ENCODE results near the gene TTC21A.
"Not testable (repeated sequence)": the region's sequence is repeated elsewhere in the genome, so short reads cannot be mapped to it uniquely, and the experiment has no call there.

Gene TTC21A

GRCh38 chr3:39168156-39168780 lies 60.8 kb downstream of the TTC21A start:
- Histone ChIP-seq H3K79me2 (ENCODE audit: insufficient read depth, low read length) (no peaks in the 10 kb centered on the region), H3K27me3 (ENCODE audit: insufficient read depth, low read length, poor library complexity) (peaks cover 7% of the 10 kb centered on the region), H3K4me2 (ENCODE audit: insufficient read depth, low read length) (no peak overlapping the region), H3K36me3 (ENCODE audit: insufficient read depth, low read length) (no peaks in the 10 kb centered on the region), H3K27ac (ENCODE audit: low read length) (no peak overlapping the region), H3K9me3 (ENCODE audit: insufficient read depth, low read length, severe bottlenecking) (no peaks in the 10 kb centered on the region), H3K9ac (ENCODE audit: low read depth, low read length) (no peak overlapping the region), H3K4me3 (ENCODE audit: low read depth in 1 of 2, low read length in 2 of 2) (no peak overlapping the region), H3K4me1 (ENCODE audit: insufficient read depth, low read length) (no peaks in the 10 kb centered on the region), H4K20me1 (ENCODE audit: insufficient read depth, low read length) (no peaks in the 10 kb centered on the region), H2AFZ (ENCODE audit: low read depth, low read length) (no peak overlapping the region)
- TF ChIP-seq EZH2 (IDR thresholded peaks at IDR 0.05; ENCODE audit: borderline replicate concordance, low read depth, low read length, severe bottlenecking) = no peak
- no peak for ATAC-seq (ENCODE audit: insufficient read depth, low read depth)
- DNase-seq = no peak

- ATAC-seq (ENCODE audit: insufficient read depth, low read depth) (no peak), DNase-seq (no peak)
- H3K4me2 ChIP-seq (ENCODE audit: insufficient read depth, low read length) = no peak overlapping the region
- no peaks in the 10 kb centered on the region for H4K20me1 ChIP-seq (ENCODE audit: insufficient read depth, low read length)
- peaks cover 8% of the 10 kb centered on the region for H3K27me3 ChIP-seq (ENCODE audit: insufficient read depth, low read length, poor library complexity)
- no peak overlapping the region for H3K4me3 ChIP-seq (ENCODE audit: low read depth in 1 of 2, low read length in 2 of 2)
- TF ChIP-seq CTCF (IDR thresholded peaks at IDR 0.05; ENCODE audit: borderline replicate concordance, extremely low read depth, low read length, poor library complexity, severe bottlenecking) (no peak), EZH2 (IDR thresholded peaks at IDR 0.05; ENCODE audit: borderline replicate concordance, low read depth, low read length, severe bottlenecking) (no peak)
- no peak overlapping the region for H3K27ac ChIP-seq (ENCODE audit: low read length)
- no peaks in the 10 kb centered on the region for H3K79me2 ChIP-seq (ENCODE audit: insufficient read depth, low read length)
- no peak overlapping the region for H2AFZ ChIP-seq (ENCODE audit: low read depth, low read length)
- no peaks in the 10 kb centered on the region for H3K4me1 ChIP-seq (ENCODE audit: insufficient read depth, low read length)
- H3K36me3 ChIP-seq (ENCODE audit: insufficient read depth, low read length) = no peaks in the 10 kb centered on the region
- no peak overlapping the region for H3K9ac ChIP-seq (ENCODE audit: low read depth, low read length)
- H3K9me3 ChIP-seq (ENCODE audit: insufficient read depth, low read length, severe bottlenecking) = no peaks in the 10 kb centered on the region
Measured at GRCh38 chr3:39169712-39170111, 62.2 kb downstream of the TTC21A start.

GRCh38 chr3:39170461-39170860 lies 63.0 kb downstream of the TTC21A start:
- no peak for TF ChIP-seq CTCF (IDR thresholded peaks at IDR 0.05; ENCODE audit: borderline replicate concordance, extremely low read depth, low read length, poor library complexity, severe bottlenecking)
- no peak for TF ChIP-seq EZH2 (IDR thresholded peaks at IDR 0.05; ENCODE audit: borderline replicate concordance, low read depth, low read length, severe bottlenecking)
- H3K4me2 ChIP-seq (ENCODE audit: insufficient read depth, low read length) = no peak overlapping the region
- no peaks in the 10 kb centered on the region for H3K9me3 ChIP-seq (ENCODE audit: insufficient read depth, low read length, severe bottlenecking)
- H4K20me1 ChIP-seq (ENCODE audit: insufficient read depth, low read length) = no peaks in the 10 kb centered on the region
- no peaks in the 10 kb centered on the region for H3K4me1 ChIP-seq (ENCODE audit: insufficient read depth, low read length)
- H2AFZ ChIP-seq (ENCODE audit: low read depth, low read length) = no peak overlapping the region
- no peak for ATAC-seq (ENCODE audit: insufficient read depth, low read depth)
- peaks cover 8% of the 10 kb centered on the region for H3K27me3 ChIP-seq (ENCODE audit: insufficient read depth, low read length, poor library complexity)
- H3K4me3 ChIP-seq (ENCODE audit: low read depth in 1 of 2, low read length in 2 of 2) = no peak overlapping the region
- no peak for DNase-seq
- no peak overlapping the region for H3K27ac ChIP-seq (ENCODE audit: low read length)
- no peaks in the 10 kb centered on the region for H3K36me3 ChIP-seq (ENCODE audit: insufficient read depth, low read length)
- H3K9ac ChIP-seq (ENCODE audit: low read depth, low read length) = no peak overlapping the region
- no peaks in the 10 kb centered on the region for H3K79me2 ChIP-seq (ENCODE audit: insufficient read depth, low read length)

GRCh38 chr3:39170877-39171276 lies 63.4 kb downstream of the TTC21A start:
- H3K36me3 ChIP-seq (ENCODE audit: insufficient read depth, low read length); H3K4me3 ChIP-seq (ENCODE audit: low read depth in 1 of 2, low read length in 2 of 2); H3K4me1 ChIP-seq (ENCODE audit: insufficient read depth, low read length); H3K9me3 ChIP-seq (ENCODE audit: insufficient read depth, low read length, severe bottlenecking); H3K79me2 ChIP-seq (ENCODE audit: insufficient read depth, low read length); H3K4me2 ChIP-seq (ENCODE audit: insufficient read depth, low read length); H3K9ac ChIP-seq (ENCODE audit: low read depth, low read length); H4K20me1 ChIP-seq (ENCODE audit: insufficient read depth, low read length); DNase-seq; H3K27me3 ChIP-seq (ENCODE audit: insufficient read depth, low read length, poor library complexity); ATAC-seq (ENCODE audit: insufficient read depth, low read depth); H2AFZ ChIP-seq (ENCODE audit: low read depth, low read length); H3K27ac ChIP-seq (ENCODE audit: low read length): not testable (repeated sequence)
